NOMO-1 treated with DMSO at 0.1 percent for 48 hours (cell line): ENCODE data around the gene ZZZ3.
A peak's percentile ranks its signal among the peaks of the same experiment; 100 is the strongest.
"Not testable (repeated sequence)": the region's sequence is repeated elsewhere in the genome, so short reads cannot be mapped to it uniquely, and the experiment has no call there.

Source experiments
- DNase-seq: peaks from one replicate; lab custom pipeline; 2025; ENCODE audit not compliant: unreplicated experiment; lab: John Stamatoyannopoulos, UW

Gene ZZZ3

DNA sequence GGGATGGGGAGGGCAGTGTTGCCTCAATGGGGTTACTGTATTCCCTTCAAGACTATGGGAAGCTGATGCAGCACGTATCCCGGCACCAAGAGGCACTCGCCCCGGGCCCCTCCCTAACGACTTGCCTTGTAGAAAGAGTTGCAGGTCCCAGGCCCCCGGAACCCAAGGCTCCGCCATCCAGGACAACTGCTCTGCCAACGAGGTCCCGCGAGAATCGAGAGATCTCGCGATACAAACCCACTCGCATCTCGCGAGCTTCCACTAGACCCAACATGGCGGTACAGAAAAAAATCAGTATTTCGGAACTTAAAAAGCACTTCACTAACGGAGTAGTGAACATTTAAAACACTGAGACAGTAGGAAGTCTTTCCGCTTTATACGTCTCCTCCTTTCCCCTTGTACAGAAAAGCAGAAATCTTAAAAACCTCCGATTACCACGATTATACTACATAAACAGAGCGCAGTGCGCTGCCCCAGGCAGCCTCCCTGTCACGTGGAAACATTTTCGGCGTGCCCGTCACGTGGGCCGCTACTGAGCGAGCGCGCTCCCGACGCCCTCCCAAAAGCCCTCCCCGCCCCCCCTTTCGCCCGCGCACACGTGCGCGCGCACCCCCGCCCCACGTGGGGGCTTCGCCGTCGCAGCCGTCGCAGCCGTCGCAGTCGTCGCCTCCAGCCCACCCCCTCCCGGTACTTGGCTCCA is at the start of gene ZZZ3:
TSS of gene ZZZ3 (minus strand) at position 199 of the 700 bp plus-strand sequence. CDS start 49,304 bp downstream, outside the sequence.
- peak; percentile 83 for DNase-seq

DNA sequence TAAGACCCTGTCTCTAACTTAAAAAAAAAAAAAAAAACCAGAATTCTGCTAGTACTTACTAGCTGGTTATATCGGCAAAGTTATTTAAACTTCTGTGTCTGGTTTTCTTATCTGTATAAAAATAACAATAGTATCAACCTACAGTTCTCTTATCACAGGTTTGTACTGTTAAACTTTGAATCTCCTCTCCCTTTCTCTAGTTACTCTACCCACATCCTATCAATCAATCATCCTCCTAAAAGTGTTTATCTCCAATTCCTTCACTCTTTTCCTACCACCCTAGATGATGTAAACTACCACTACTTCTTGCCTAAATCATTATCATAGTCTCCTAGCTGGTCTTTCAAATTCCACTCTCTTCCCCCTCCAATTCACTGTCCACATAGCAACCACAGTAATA is 49.6 kb upstream of the ZZZ3 start:
- no peak for DNase-seq

DNA sequence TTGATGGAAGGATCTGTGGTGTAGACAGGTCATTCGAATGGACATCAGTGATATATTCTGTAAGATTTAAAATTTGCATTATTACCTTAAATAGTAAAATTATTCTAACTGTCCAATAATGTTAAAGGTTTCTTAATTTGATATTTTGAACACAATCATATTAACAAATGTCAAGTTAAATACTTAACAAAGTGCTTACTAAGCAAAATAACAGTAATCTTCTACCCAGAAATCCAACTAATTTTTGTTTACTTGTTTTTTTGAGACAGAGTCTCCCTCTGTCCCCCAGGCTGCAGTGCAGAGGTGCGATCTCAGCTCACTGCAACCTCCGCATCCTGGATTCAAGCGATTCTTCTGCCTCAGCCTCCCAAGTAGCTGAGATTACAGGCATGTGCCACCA is 43.2 kb upstream of the ZZZ3 start:
- DNase-seq = no peak

GRCh38 chr1:77718181-77718580 is 35.7 kb upstream of the ZZZ3 start:
- no peak for DNase-seq

GRCh38 chr1:77716065-77716464 is 33.6 kb upstream of the ZZZ3 start:
- DNase-seq = no peak

DNA sequence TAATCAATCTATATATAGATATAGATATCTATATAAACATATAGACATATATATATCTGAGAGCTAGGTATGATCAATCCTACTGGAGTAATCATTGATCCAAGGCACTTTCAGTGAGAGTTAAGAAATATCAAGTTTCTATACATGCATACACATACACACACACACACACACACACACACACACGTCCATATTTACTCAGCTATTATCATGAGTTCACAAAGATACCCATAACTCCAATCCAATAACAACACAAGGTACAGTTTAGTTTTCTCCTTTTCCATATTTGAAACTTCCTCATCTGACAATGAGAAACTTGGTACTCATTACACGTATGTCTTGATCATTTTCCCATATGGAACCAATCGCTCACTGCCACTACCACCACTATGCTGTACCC is 27.3 kb upstream of the ZZZ3 start:
- no peak for DNase-seq

DNA sequence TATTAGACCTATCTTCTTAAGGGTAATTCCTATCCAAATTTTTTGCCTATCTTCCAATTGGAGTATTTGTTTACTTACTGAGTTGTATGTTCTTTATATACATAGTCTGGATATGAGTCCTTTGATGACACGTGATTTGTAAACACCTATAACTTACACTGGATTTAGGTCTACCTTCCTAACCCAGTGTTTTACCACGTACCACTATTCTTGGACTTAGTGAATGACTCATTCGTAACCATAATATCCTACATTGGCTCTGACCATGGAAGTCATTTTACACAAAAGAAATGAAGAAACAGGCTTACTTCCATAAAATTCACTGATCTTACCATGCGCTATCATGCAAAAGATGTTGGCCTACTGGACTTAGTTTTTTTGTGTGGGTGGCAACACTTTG is 23.9 kb upstream of the ZZZ3 start:
- DNase-seq = no peak

GRCh38 chr1:77704736-77705135 is 22.3 kb upstream of the ZZZ3 start:
- no peak for DNase-seq

DNA sequence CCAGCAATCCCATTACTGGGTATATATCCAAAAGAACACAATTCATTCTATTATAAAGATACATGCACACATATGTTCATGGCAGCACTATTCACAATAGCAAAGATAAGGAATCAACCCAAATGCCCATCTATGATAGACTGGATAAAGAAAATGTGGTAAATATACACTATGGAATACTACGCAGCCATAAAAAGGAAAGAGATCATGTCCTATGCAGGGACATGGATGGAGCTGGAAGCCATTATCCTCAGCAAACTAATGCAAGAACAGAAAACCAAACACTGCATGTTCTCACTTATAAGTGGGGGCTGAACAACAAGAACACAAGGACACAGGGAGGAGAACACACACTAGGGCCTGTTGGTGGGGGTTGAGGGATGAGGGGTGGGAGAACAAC is 17.2 kb upstream of the ZZZ3 start:
- DNase-seq = not testable (repeated sequence)

- no peak for DNase-seq
Observed at GRCh38 chr1:77697441-77697840, 15.0 kb upstream of the ZZZ3 start.

- DNase-seq = no peak
Observed at GRCh38 chr1:77688939-77689338, 6.5 kb upstream of the ZZZ3 start.

GRCh38 chr1:77687519-77687906 is 5.1 kb upstream of the ZZZ3 start:
- DNase-seq = no peak

GRCh38 chr1:77686796-77687518 is 4.5 kb upstream of the ZZZ3 start:
- DNase-seq = no peak

DNA sequence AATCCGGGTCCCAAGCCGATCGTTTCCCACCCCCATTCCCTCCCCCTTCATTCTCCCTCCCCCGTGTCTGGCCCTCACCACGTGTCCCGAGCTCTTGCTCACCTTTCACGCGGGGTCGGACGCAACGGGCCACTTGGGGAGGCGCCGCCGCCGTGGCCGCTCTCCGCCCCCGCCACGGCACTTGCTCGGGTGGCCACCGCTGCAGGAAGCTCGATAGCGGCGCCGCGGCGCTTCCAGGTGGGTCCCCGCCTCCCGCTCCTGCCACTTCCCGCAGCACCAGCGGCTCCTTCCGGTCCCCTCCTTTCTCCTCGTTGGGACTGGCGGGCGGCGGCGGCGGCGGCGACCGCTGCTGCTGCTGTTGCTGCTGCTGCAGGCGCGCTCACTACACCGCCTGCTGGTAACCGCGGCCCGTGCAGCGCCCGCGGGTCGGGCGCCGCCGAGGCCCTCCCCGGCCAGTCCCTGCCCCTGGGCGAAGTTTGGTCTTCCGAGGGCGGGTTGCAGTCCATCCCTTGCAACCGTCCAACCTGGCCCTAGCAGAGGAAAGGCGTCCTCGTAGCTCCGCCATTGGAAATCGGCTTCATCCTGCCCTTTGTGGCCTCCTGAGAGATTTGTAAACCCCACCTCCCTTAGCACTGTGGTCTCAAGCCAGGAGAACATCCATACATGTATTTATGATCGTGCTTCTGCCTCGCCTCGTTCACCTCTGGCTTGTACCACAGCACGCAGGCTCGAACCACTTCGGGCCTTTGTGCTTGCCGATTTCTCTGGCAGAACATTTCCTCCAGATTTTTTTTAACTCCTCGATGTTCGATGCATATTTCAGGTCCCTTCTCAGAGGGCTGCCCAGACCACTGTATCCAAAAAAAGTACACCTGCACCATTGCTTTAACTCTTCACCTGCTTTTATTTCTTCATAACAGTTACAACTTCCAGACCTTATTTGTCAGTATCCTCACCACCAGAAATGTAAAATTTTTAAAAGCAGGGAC is 996 bp upstream of the ZZZ3 start:
- peak; percentile 94 for DNase-seq

DNA sequence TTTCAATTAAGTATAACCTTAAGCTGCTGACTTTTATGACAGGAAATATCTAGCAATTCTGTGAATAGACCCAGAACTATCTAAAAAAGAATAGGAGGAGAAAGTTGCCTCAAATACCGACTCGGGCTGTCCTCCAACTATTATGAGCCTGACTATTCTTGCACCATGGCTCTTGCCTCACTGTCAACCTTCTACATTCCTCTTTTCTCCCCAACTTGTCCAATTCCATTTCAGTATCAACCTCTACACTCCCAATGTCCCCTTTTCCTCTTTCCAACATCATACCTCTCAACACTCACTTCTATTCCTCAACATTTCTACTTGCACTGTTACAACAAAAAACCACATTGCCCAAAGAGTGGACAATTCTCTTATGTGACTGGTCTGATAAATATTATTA is 2.3 kb downstream of the ZZZ3 start:
- DNase-seq = peak; percentile 30

DNA sequence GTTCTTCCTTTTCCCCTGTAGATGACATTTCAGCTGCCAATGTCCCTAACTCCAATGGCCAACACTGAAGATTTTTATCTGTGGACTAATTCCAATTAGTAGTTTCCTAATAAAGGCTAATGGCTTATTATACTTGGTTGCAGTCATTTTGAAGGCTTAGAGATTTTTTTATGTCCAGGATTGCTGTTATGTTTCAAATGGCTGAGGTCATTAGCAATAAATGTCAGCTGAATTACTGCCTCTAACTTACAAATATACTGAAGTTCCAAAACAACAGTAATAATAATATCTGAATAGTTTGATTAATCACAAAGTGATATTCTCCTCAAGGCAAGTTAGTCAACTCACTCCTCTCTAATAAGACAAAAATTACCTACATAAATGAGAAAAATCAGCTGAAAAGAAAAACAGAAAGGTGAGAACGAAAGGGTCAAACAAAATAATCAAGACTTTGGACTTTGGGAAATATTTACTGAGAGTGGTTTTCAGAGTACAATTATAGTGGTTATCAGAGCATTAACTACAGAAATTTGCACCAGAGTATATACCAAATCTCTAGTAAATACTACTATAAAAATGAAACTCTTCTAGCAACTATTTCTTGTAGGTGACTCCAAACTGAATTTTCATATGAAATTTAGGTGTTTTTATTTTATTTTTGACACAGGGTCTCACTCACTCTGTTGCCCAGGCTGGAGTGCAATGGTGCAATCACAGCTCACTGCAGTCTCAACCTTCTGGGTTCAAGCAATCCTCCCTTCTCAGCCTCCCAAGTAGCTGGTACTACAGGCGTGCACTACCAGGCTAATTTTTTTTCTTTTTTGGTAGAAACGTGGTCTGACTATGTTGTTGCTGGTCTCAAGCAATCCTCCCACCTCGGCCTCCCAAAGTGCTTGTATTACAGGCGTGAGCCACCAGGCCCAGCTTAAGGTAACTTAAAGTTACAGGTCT is 3.5 kb downstream of the ZZZ3 start:
- no peak for DNase-seq

- not testable (repeated sequence) for DNase-seq
Observed at GRCh38 chr1:77674807-77675206, 7.7 kb downstream of the ZZZ3 start.

DNA sequence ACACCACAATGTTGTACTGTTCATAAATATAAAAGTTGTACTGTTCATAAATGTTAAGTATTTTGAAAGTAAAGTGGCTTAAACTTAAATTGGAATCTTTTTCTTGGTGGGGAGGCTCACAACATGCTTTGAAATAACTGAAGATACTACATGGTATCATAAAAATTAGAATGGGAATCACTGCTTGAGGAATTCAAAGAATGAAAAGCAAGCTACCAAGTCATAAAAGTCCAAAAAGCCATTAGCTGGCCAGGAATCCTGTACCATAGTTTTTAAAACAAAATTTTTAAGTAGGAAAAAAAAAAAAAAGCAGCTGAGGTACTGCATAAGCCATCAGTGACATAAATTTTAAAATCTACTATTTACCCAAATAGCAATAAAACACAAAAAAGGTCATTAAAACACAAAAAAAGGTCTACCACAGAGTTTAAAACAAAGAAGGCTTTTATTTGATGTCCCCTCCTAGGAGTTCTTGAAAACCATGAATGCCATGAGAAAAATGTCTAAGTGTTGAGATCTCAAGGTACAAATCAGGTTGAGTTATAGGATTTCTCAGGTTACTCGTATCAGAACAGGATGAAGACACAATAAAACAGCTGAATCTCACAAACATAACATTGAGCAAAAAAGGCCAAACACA is 8.6 kb downstream of the ZZZ3 start:
- no peak for DNase-seq

GRCh38 chr1:77673030-77673429 is 9.4 kb downstream of the ZZZ3 start:
- no peak for DNase-seq

- DNase-seq = no peak
Observed at GRCh38 chr1:77672374-77672773, 10.1 kb downstream of the ZZZ3 start.
